Measurements from ENCODE around the gene SLC44A1. TPM values are rescaled to one million over a fixed set of nuclear protein-coding genes. Genes with fewer than 3 reads are reported as not detected.

SLC44A1 gene
- total and polyA plus RNA-seq, 2 of the 13 experiments (the other 11 are each of a cell fraction or from before 2014, with no cell fraction given), result 21.4 to 40.8 TPM

DNA sequence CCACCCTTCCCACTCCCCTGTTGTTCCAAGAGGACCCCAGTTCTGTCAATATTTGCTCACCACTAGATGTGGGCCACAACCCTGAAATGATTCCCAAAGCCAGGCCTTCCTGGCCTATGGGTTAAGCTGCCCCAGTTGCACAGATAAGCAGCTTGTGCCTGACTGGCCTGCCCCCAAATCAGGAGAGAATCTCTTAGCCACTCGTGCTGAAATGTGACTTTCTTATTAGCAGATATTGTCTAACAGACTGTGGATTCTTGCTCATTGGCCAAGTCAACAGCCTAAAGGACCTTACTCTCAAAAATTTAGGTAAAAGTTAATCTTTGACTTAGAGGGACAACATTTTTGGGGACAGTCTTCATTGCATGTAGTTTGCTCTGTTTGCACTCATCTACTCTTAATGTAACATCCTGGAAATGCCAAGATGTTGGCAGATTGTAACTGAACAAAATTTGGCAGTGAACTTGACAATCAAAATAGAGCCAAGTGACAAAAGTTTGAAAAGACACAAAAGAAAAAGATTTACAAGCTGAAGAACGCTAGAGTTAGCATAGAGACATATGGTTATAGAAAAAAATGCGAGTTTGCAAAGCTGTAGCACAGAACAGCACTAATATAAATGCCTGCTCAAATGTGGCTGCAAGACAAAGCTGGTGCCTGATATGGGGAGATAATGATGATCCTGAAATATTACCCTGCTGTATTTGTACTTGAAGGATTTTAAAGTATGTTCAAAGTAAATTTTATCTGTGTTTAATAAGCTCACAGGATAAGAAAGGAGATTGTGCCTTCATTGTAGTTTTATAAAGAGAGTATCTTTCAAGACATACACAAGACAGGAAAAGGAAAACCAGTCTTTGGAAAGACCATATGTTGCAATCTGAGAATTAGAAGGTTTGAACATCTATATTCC is 174.4 kb downstream of the SLC44A1 start (continued):
- TF ChIP-seq, protein P1, sequence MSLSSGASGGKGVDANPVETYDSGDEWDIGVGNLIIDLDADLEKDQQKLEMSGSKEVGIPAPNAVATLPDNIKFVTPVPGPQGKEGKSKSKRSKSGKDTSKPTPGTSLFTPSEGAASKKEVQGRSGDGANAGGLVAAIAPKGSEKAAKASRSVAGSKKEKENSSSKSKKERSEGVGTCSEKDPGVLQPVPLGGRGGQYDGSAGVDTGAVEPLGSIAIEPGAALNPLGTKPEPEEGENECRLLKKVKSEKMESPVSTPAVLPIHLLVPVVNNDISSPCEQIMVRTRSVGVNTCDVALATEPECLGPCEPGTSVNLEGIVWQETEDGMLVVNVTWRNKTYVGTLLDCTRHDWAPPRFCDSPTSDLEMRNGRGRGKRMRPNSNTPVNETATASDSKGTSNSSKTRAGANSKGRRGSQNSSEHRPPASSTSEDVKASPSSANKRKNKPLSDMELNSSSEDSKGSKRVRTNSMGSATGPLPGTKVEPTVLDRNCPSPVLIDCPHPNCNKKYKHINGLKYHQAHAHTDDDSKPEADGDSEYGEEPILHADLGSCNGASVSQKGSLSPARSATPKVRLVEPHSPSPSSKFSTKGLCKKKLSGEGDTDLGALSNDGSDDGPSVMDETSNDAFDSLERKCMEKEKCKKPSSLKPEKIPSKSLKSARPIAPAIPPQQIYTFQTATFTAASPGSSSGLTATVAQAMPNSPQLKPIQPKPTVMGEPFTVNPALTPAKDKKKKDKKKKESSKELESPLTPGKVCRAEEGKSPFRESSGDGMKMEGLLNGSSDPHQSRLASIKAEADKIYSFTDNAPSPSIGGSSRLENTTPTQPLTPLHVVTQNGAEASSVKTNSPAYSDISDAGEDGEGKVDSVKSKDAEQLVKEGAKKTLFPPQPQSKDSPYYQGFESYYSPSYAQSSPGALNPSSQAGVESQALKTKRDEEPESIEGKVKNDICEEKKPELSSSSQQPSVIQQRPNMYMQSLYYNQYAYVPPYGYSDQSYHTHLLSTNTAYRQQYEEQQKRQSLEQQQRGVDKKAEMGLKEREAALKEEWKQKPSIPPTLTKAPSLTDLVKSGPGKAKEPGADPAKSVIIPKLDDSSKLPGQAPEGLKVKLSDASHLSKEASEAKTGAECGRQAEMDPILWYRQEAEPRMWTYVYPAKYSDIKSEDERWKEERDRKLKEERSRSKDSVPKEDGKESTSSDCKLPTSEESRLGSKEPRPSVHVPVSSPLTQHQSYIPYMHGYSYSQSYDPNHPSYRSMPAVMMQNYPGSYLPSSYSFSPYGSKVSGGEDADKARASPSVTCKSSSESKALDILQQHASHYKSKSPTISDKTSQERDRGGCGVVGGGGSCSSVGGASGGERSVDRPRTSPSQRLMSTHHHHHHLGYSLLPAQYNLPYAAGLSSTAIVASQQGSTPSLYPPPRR (CRISPR knock-in tag; IDR thresholded peaks at IDR 0.05; ENCODE audit: borderline replicate concordance), result peak; percentile 91
- TF ChIP-seq MTA1 (CRISPR knock-in tag; IDR thresholded peaks at IDR 0.05; ENCODE audit: borderline replicate concordance), result 0 out of 2 replicates have a peak, but pooled peaks have one; percentile 28
- TF ChIP-seq ZNF761 (CRISPR knock-in tag; conservative IDR thresholded peaks at IDR 0.05), result peak; percentile 62; the same call in 1 of the 2 replicates
- TF ChIP-seq, protein P2, sequence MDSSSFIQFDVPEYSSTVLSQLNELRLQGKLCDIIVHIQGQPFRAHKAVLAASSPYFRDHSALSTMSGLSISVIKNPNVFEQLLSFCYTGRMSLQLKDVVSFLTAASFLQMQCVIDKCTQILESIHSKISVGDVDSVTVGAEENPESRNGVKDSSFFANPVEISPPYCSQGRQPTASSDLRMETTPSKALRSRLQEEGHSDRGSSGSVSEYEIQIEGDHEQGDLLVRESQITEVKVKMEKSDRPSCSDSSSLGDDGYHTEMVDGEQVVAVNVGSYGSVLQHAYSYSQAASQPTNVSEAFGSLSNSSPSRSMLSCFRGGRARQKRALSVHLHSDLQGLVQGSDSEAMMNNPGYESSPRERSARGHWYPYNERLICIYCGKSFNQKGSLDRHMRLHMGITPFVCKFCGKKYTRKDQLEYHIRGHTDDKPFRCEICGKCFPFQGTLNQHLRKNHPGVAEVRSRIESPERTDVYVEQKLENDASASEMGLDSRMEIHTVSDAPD (CRISPR knock-in tag; IDR thresholded peaks at IDR 0.05), result 0 out of 2 replicates have a peak, but pooled peaks have one; percentile 44
- TF ChIP-seq, protein P3, sequence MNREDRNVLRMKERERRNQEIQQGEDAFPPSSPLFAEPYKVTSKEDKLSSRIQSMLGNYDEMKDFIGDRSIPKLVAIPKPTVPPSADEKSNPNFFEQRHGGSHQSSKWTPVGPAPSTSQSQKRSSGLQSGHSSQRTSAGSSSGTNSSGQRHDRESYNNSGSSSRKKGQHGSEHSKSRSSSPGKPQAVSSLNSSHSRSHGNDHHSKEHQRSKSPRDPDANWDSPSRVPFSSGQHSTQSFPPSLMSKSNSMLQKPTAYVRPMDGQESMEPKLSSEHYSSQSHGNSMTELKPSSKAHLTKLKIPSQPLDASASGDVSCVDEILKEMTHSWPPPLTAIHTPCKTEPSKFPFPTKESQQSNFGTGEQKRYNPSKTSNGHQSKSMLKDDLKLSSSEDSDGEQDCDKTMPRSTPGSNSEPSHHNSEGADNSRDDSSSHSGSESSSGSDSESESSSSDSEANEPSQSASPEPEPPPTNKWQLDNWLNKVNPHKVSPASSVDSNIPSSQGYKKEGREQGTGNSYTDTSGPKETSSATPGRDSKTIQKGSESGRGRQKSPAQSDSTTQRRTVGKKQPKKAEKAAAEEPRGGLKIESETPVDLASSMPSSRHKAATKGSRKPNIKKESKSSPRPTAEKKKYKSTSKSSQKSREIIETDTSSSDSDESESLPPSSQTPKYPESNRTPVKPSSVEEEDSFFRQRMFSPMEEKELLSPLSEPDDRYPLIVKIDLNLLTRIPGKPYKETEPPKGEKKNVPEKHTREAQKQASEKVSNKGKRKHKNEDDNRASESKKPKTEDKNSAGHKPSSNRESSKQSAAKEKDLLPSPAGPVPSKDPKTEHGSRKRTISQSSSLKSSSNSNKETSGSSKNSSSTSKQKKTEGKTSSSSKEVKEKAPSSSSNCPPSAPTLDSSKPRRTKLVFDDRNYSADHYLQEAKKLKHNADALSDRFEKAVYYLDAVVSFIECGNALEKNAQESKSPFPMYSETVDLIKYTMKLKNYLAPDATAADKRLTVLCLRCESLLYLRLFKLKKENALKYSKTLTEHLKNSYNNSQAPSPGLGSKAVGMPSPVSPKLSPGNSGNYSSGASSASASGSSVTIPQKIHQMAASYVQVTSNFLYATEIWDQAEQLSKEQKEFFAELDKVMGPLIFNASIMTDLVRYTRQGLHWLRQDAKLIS (CRISPR knock-in tag; IDR thresholded peaks at IDR 0.05), result no peak
- peak; percentile 96 for TF ChIP-seq LCORL (IDR thresholded peaks at IDR 0.05)
- peak; percentile 99 for TF ChIP-seq LCORL (CRISPR knock-in tag; IDR thresholded peaks at IDR 0.05)
- no peak for TF ChIP-seq HOXA9 (CRISPR knock-in tag; IDR thresholded peaks at IDR 0.05; ENCODE audit: borderline replicate concordance)
- no peak for TF ChIP-seq HOXD1 (CRISPR knock-in tag; IDR thresholded peaks at IDR 0.05)
- TF ChIP-seq SCMH1 (CRISPR knock-in tag; IDR thresholded peaks at IDR 0.05; ENCODE audit: borderline replicate concordance), result no peak
- no peak for TF ChIP-seq BRD4 (CRISPR knock-in tag; IDR thresholded peaks at IDR 0.05)
- TF ChIP-seq HNF4G (IDR thresholded peaks at IDR 0.05; ENCODE audit: borderline replicate concordance, low read depth, low read length), result peak; percentile 35; the same call in 1 of the 2 replicates
- TF ChIP-seq HNF4G (CRISPR knock-in tag; IDR thresholded peaks at IDR 0.05; ENCODE audit: borderline replicate concordance, low read depth), result no peak; the same call in 1 of the 2 replicates
- TF ChIP-seq ZNF614 (CRISPR knock-in tag; IDR thresholded peaks at IDR 0.05; ENCODE audit: borderline replicate concordance), result peak; percentile 92
- peak; percentile 62 for TF ChIP-seq THAP11 (CRISPR knock-in tag; IDR thresholded peaks at IDR 0.05)
